B cell (primary cell): ENCODE results near the gene NOSIP. TPM values are rescaled to one million over a fixed set of nuclear protein-coding genes. Genes with fewer than 3 reads are reported as not detected.

Source experiments
- ATAC-seq: fragments of 200-7000 bp; cut with Tn5 transposase; one replicate; pipeline ENCODE4 v1.10.0; 2021; ENCODE audit warnings: low read depth, mild to moderate bottlenecking, moderate number of reproducible peaks, moderate library complexity
- CTCF ChIA-PET: fragments of 350-600 bp; sonication (Branson Sonifier 250); formaldehyde crosslinking; loops from one replicate; lab custom pipeline; 2021; ENCODE audit warnings: antibody characterized with exemption, inconsistent platforms; lab: Charles Lee
- POLR2A ChIA-PET: fragments of 350-600 bp; sonication (Branson Sonifier 250); formaldehyde crosslinking; loops from one replicate; lab custom pipeline; 2021; ENCODE audit warnings: antibody characterized with exemption; lab: Charles Lee
- DNase-seq: peaks from one replicate; pipeline ENCODE4 v3.0.0; 2013
- H2AFZ ChIP-seq: 2 replicates; pipeline ENCODE4 v1.6.1; 2012; ENCODE audit warnings: mild to moderate bottlenecking, low read depth, low read length; ENCODE audit not compliant: insufficient read depth, poor library complexity, severe bottlenecking
- H3K27ac ChIP-seq, 2 donors: 1 replicate in 1 of 2; 2 replicates in 1 of 2; pipeline ENCODE4 v1.5.1; 2012 to 2013; ENCODE audit warnings: low read length in 2 of 2, mild to moderate bottlenecking in 2 of 2, moderate library complexity in 1 of 2
- H3K27me3 ChIP-seq, 4 experiments: fragments of 200-600 bp in 1 of 4; sonication (generic) in 1 of 4; replicated peaks in 1 of 4; 1 replicate in 2 of 4; 2 replicates in 2 of 4; pipeline versions ENCODE4 v1.6.1 to v1.7.0; 2013 to 2016; ENCODE audit warnings: low read length in 3 of 4, mild to moderate bottlenecking in 2 of 4, mixed read lengths in 1 of 4, moderate library complexity in 1 of 4; ENCODE audit not compliant: insufficient read depth in 4 of 4, control insufficient read depth in 3 of 4; ENCODE audit errors: control extremely low read depth in 1 of 4
- H3K36me3 ChIP-seq, 2 experiments: replicated peaks in 1 of 2; 1 replicate in 1 of 2; 2 replicates in 1 of 2; pipeline versions ENCODE4 v1.6.1 to v1.7.1; 2013; ENCODE audit warnings: low read length in 1 of 2; ENCODE audit not compliant: insufficient read depth in 2 of 2, control insufficient read depth in 1 of 2; ENCODE audit errors: control extremely low read depth in 1 of 2, extremely low read depth in 1 of 2
- H3K4me1 ChIP-seq, 2 donors: fragments of 200-600 bp in 1 of 2; sonication (generic) in 1 of 2; 1 replicate in 1 of 2; 2 replicates in 1 of 2; pipeline versions ENCODE4 v1.5.1 to v1.6.1; 2013 to 2017; ENCODE audit warnings: low read length in 2 of 2; ENCODE audit not compliant: control insufficient read depth in 2 of 2, insufficient read depth in 2 of 2
- H3K4me2 ChIP-seq: replicated peaks from 2 replicates; pipeline ENCODE3; 2012; ENCODE audit warnings: mild to moderate bottlenecking, low read depth, low read length; ENCODE audit not compliant: poor library complexity, severe bottlenecking
- H3K4me3 ChIP-seq, 5 experiments: fragments of 200-600 bp in 1 of 5; sonication (generic) in 1 of 5; 1 replicate in 3 of 5; 2 replicates in 2 of 5; pipeline versions ENCODE4 v1.5.1 to v1.7.0; 2011 to 2016; ENCODE audit warnings: low read length in 4 of 5, mild to moderate bottlenecking in 4 of 5, low read depth in 2 of 5, control low read depth in 1 of 5, moderate library complexity in 1 of 5; ENCODE audit not compliant: insufficient read depth in 1 of 5; ENCODE audit errors: control extremely low read depth in 1 of 5, extremely low read depth in 1 of 5
- H3K79me2 ChIP-seq: fragments of 200-600 bp; sonication (generic); one replicate; pipeline ENCODE4 v1.6.0; 2016; ENCODE audit warnings: low read length; ENCODE audit not compliant: control insufficient read depth, insufficient read depth
- H3K9ac ChIP-seq: fragments of 200-600 bp; sonication (generic); 2 replicates; pipeline ENCODE4 v1.6.1; 2017; ENCODE audit warnings: mild to moderate bottlenecking, low read length, moderate library complexity
- H3K9me3 ChIP-seq, 3 donors: one replicate each; pipeline versions ENCODE4 v1.6.1 to v1.7.1; 2013; ENCODE audit warnings: low read length in 2 of 3; ENCODE audit not compliant: control insufficient read depth in 2 of 3, insufficient read depth in 1 of 3; ENCODE audit errors: control extremely low read depth in 1 of 3
- H4K20me1 ChIP-seq: 2 replicates; pipeline ENCODE4 v1.6.0; 2012; ENCODE audit warnings: mild to moderate bottlenecking, low read length; ENCODE audit not compliant: insufficient read depth, control insufficient read depth, poor library complexity, severe bottlenecking
- H3K27ac Mint-ChIP-seq: one replicate; pipeline ENCODE4 v1.8.0; 2021; ENCODE audit warnings: mixed read lengths
- H3K27me3 Mint-ChIP-seq: one replicate; pipeline ENCODE4 v1.8.0; 2021; ENCODE audit warnings: mixed read lengths
- H3K4me1 Mint-ChIP-seq: one replicate; pipeline ENCODE4 v1.8.0; 2021; ENCODE audit warnings: mixed read lengths
- H3K4me3 Mint-ChIP-seq: one replicate; pipeline ENCODE4 v1.8.0; 2021; ENCODE audit warnings: mixed read lengths
- H3K9me3 Mint-ChIP-seq: one replicate; pipeline ENCODE4 v1.8.0; 2022; ENCODE audit warnings: mixed read lengths; ENCODE audit not compliant: insufficient read depth
- CTCF ChIP-seq: fragments of 200-600 bp; IDR thresholded peaks from one replicate; pipeline ENCODE4 v1.8.0; 2022; ENCODE audit warnings: antibody characterized with exemption, mild to moderate bottlenecking
- EZH2 ChIP-seq: IDR thresholded peaks from 2 replicates; pipeline ENCODE4 v1.6.1; 2012; ENCODE audit warnings: borderline replicate concordance, low read depth, mild to moderate bottlenecking, moderate library complexity, low read length; ENCODE audit not compliant: insufficient read depth, poor library complexity, severe bottlenecking
- WGBS: methylation state at CpG from one replicate; pipeline ENCODE4 v1.1.5; 2013; ENCODE audit warnings: missing lambda C conversion rate; ENCODE audit not compliant: insufficient coverage; 5-methylcytosine and 5-hydroxymethylcytosine counted together
- intact Hi-C: fragments of 100-400 bp; cut with micrococcal nuclease; formaldehyde crosslinking; loops from one replicate; pipeline ENCODE4 v1.10.0; 2022
- polyA plus RNA-seq: library from polyadenylated mRNA; depleted of rRNA; stranded (reverse); fragments of >200 nt; gene quantifications from 2 replicates; pipeline ENCODE4 v1.2.3, GENCODE V29; 2012
- total RNA-seq, 2 donors: library from RNA; stranded (reverse); fragments of 120-200 nt in 1 of 2; gene quantifications; 1 replicate in 1 of 2; 2 replicates in 1 of 2; pipeline versions ENCODE4 v1.2.3 to v1.2.4, GENCODE V29; 2013 to 2022

NOSIP gene
- total and polyA plus RNA-seq, 2 donors (not counting 1 experiment from before 2014, with no cell fraction given) = 55.5 to 135 TPM

DNA sequence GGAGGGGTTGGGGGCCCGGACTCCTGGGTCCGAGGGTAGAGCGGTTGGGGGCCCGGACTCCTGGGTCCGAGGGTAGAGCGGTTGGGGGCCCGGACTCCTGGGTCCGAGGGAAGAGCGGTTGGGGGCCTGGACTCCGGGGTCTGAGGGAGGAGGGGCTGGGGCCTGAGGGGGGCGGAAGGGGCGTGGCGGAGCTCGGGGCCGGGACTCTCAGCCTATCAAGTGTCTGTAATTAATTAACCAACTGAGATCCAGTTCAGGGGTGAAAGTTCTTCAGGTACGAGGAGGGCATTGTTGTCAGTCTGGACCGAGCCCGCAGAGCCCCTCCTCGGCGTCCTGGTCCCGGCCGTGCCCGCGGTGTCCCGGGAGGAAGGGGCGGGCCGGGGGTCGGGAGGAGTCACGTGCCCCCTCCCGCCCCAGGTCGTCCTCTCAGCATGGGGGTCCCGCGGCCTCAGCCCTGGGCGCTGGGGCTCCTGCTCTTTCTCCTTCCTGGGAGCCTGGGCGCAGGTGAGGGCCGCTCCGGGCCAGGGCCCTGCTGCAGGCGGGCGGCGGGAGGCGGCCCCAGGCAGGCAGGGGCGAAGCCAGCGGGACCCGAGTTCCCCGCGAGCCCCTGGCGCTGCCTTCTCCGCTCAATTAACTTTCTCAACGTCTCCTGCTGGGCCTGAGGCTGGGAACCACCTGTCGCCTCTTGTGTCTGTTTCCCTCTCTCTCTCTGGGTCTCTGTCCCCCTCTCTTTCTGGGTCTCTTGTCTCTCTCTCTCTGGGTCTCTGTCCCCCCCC lies 67.2 kb downstream of the NOSIP start:
- DNase-seq (peak; percentile 64), ATAC-seq (peak; percentile 73)
- Histone ChIP-seq H3K4me2 (peak overlapping the region; percentile 96), H2AFZ (peak overlapping the region; percentile 95), H3K79me2 (no peaks in the 10 kb centered on the region), H3K4me1 (peaks cover 26 to 34% of the 10 kb centered on the region in 2 donors), H3K9ac (peak overlapping the region; percentile 84), H3K27me3 (no peaks in the 10 kb centered on the region), H4K20me1 (no peaks in the 10 kb centered on the region), H3K27ac (peak overlapping the region; percentile 64 to 79), H3K4me3 (peak overlapping the region; percentile 44 to 84 (median 79)), H3K9me3 (no peaks in the 10 kb centered on the region), H3K36me3 (no peaks in the 10 kb centered on the region)
- H3K27me3 Mint-ChIP-seq = no peaks in the 10 kb centered on the region
- CTCF ChIA-PET = interaction anchor here (0.6 to 1.5 kb wide), 5 partner anchors 8 to 34 kb away, joined by 3 to 9 read pairs (median 4); no protein-coding TSS in a partner anchor
- peak overlapping the region; percentile 88 for H3K27ac Mint-ChIP-seq
- no peaks in the 10 kb centered on the region for H3K9me3 Mint-ChIP-seq
- under 1% methylated on average over 44 of the region's 50 CpGs for WGBS
- TF ChIP-seq EZH2 = no peak
- TF ChIP-seq CTCF = no peak
- peaks cover 40% of the 10 kb centered on the region for H3K4me1 Mint-ChIP-seq
- H3K4me3 Mint-ChIP-seq = peak overlapping the region; percentile 91
- intact Hi-C loops = loop anchor here (2.0 kb wide), 1 partner anchor 14 kb away; no protein-coding TSS in a partner anchor
- POLR2A ChIA-PET = interaction anchor here (0.5 to 1.0 kb wide), 7 partner anchors 9 to 68 kb away, joined by 3 to 8 read pairs (median 3); partner anchors contain the start of genes NOSIP, PRRG2, RCN3 and RPS11
